Melanocyte of skin (primary cell): ENCODE results near the gene CCL1. TPM values are rescaled to one million over a fixed set of nuclear protein-coding genes. Genes with fewer than 3 reads are reported as not detected.

Experiments used
- total RNA-seq, 2 donors: library from RNA; depleted of rRNA; stranded (reverse); fragments of >200 nt; gene quantifications; 2 replicates each; pipeline ENCODE4 v1.2.3, GENCODE V29; 2012

Gene CCL1, protein sequence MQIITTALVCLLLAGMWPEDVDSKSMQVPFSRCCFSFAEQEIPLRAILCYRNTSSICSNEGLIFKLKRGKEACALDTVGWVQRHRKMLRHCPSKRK
- not detected for total RNA-seq

DNA sequence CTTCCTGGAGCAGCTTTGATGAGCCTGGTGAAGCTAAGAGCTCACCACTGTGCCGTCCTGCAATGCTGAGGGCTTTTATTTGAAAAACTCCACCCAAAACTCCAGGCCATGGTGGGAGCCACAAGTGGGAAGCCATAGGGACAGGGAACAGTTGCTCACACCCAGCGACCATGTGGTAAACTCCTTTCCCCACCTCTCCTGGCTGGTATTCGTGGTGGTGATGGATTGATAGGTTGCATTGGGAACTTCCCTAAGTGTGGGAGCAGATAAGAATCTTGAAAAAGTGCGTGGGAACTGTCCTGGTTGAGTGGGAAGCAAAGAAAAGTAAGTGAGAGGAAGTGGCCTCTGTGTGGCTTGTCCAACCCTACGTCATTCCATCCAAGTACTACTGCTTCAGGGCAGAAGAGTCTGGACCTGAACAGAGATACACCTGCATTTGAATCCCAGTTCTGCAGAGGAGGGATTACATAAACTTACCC is at the start of gene CCL1:
Gene CCL1 (minus strand): TSS at position 51 of the 479 bp plus-strand sequence. CDS start 72 bp downstream, outside the sequence.

GRCh38 chr17:34356194-34356593 is 6.8 kb downstream of the CCL1 start, which contains the start of gene CCL13:
CCL13 (plus strand) TSS chr17:34356480; CDS start chr17:34356527, 47 bp downstream.

GRCh38 chr17:34319039-34319483 is 44.0 kb downstream of the CCL1 start, which contains the start of gene CCL8:
CCL8 (plus strand) TSS chr17:34319435; CDS start chr17:34319502, 67 bp downstream.

Other genes starting within 250 kb of the CCL1 start
- 10 to 100 TPM in 1 of 2 donors, 1 to 10 TPM in 1; 7.0 to 66.8 TPM for gene CCL2, start 107.9 kb downstream of the CCL1 start, total RNA-seq
- gene CCL7, start 93.0 kb downstream of the CCL1 start, total RNA-seq = 1 to 10 TPM in 1 of 2 donors, not detected in 1; 1.7 TPM
- gene CCL11, start 77.5 kb downstream of the CCL1 start, total RNA-seq = not detected
- gene CCL8, start 43.8 kb downstream of the CCL1 start, total RNA-seq = under 1 TPM; 0.67 to 0.69 TPM
- not detected for gene CCL13, start 6.8 kb downstream of the CCL1 start, total RNA-seq
- not detected for gene TMEM132E, start 216.3 kb upstream of the CCL1 start, total RNA-seq